ENCODE data around the gene ALK.

- TF ChIP-seq DPF2 (IDR thresholded peaks at IDR 0.05): no peak
- no peak for TF ChIP-seq TCF3 (IDR thresholded peaks at IDR 0.05; ENCODE audit: borderline replicate concordance, insufficient read depth, low read depth, low read length)
- no peak for TF ChIP-seq PBX3 (IDR thresholded peaks at IDR 0.05; ENCODE audit: insufficient replicate concordance, low read depth, low read length)
- no peak for TF ChIP-seq ZSCAN29 (IDR thresholded peaks at IDR 0.05)
- no peak for TF ChIP-seq POLR2AphosphoS5 (IDR thresholded peaks at IDR 0.05; ENCODE audit: low read length)
- no peak for TF ChIP-seq SP1 (IDR thresholded peaks at IDR 0.05; ENCODE audit: low read depth, low read length)
Observed at GRCh38 chr2:29729401-29729800, 192.0 kb downstream of the ALK start.

Measured in GM12878 (cell line).